ENCODE measurements around the gene LDAH.
"Not testable (repeated sequence)": the region's sequence is repeated elsewhere in the genome, so short reads cannot be mapped to it uniquely, and the experiment has no call there.

LDAH gene

GRCh38 chr2:20803226-20803682, 19.6 kb downstream of the LDAH start:
- Histone ChIP-seq H3K36me3 (ENCODE audit: control insufficient read depth, insufficient read depth, low read length) (no peaks in the 10 kb centered on the region), H3K9ac (no peak overlapping the region), H3K27me3 (ENCODE audit: control insufficient read depth, insufficient read depth, low read length) (no peaks in the 10 kb centered on the region), H3K27ac (no peak overlapping the region), H3K4me3 (ENCODE audit: low read depth, low read length) (no peak overlapping the region), H3K79me2 (no peaks in the 10 kb centered on the region), H3K4me1 (no peaks in the 10 kb centered on the region), H2AFZ (no peak overlapping the region), H3K4me2 (ENCODE audit: low read length) (no peak overlapping the region), H3K9me3 (ENCODE audit: control insufficient read depth, low read length) (no peaks in the 10 kb centered on the region)
- TF ChIP-seq CTCF (IDR thresholded peaks at IDR 0.05) = no peak

- no peak overlapping the region for H3K9ac ChIP-seq
- H3K36me3 ChIP-seq (ENCODE audit: control insufficient read depth, insufficient read depth, low read length) = no peaks in the 10 kb centered on the region
- TF ChIP-seq CTCF (IDR thresholded peaks at IDR 0.05) = no peak
- H3K27me3 ChIP-seq (ENCODE audit: control insufficient read depth, insufficient read depth, low read length) = no peaks in the 10 kb centered on the region
- no peak overlapping the region for H3K4me3 ChIP-seq (ENCODE audit: low read depth, low read length)
- no peak overlapping the region for H3K27ac ChIP-seq
- no peak overlapping the region for H3K4me2 ChIP-seq (ENCODE audit: low read length)
- H3K4me1 ChIP-seq = peaks cover 3% of the 10 kb centered on the region
- no peak overlapping the region for H2AFZ ChIP-seq
- H3K79me2 ChIP-seq = no peaks in the 10 kb centered on the region
- no peaks in the 10 kb centered on the region for H3K9me3 ChIP-seq (ENCODE audit: control insufficient read depth, low read length)
Measured at GRCh38 chr2:20797096-20797495, 25.8 kb downstream of the LDAH start.

- peaks cover 3% of the 10 kb centered on the region for H3K4me1 ChIP-seq
- H3K27me3 ChIP-seq (ENCODE audit: control insufficient read depth, insufficient read depth, low read length) = no peaks in the 10 kb centered on the region
- no peak for TF ChIP-seq CTCF (IDR thresholded peaks at IDR 0.05)
- no peak overlapping the region for H3K9ac ChIP-seq
- H3K79me2 ChIP-seq = no peaks in the 10 kb centered on the region
- no peak overlapping the region for H3K4me3 ChIP-seq (ENCODE audit: low read depth, low read length)
- no peak overlapping the region for H3K27ac ChIP-seq
- H3K9me3 ChIP-seq (ENCODE audit: control insufficient read depth, low read length) = no peaks in the 10 kb centered on the region
- H2AFZ ChIP-seq = no peak overlapping the region
- no peak overlapping the region for H3K4me2 ChIP-seq (ENCODE audit: low read length)
- H3K36me3 ChIP-seq (ENCODE audit: control insufficient read depth, insufficient read depth, low read length) = no peaks in the 10 kb centered on the region
Measured at GRCh38 chr2:20796374-20796791, 26.5 kb downstream of the LDAH start.

- not testable (repeated sequence) for H3K9me3 ChIP-seq (ENCODE audit: control insufficient read depth, low read length); H3K79me2 ChIP-seq
Measured at GRCh38 chr2:20793944-20794343, 29.0 kb downstream of the LDAH start.

GRCh38 chr2:20781656-20782265, 41.1 kb downstream of the LDAH start:
- no peak overlapping the region for H3K4me2 ChIP-seq (ENCODE audit: low read length)
- no peaks in the 10 kb centered on the region for H3K79me2 ChIP-seq
- no peak overlapping the region for H3K9ac ChIP-seq
- no peaks in the 10 kb centered on the region for H3K36me3 ChIP-seq (ENCODE audit: control insufficient read depth, insufficient read depth, low read length)
- H3K27ac ChIP-seq = no peak overlapping the region
- no peaks in the 10 kb centered on the region for H3K9me3 ChIP-seq (ENCODE audit: control insufficient read depth, low read length)
- no peak overlapping the region for H2AFZ ChIP-seq
- no peaks in the 10 kb centered on the region for H3K4me1 ChIP-seq
- H3K4me3 ChIP-seq (ENCODE audit: low read depth, low read length) = no peak overlapping the region
- no peaks in the 10 kb centered on the region for H3K27me3 ChIP-seq (ENCODE audit: control insufficient read depth, insufficient read depth, low read length)
- peak; percentile 30 for TF ChIP-seq CTCF (IDR thresholded peaks at IDR 0.05)

More at GRCh38 chr2:20793944-20794343, 29.0 kb downstream of the LDAH start:
- H3K36me3 ChIP-seq (ENCODE audit: control insufficient read depth, insufficient read depth, low read length); H3K27ac ChIP-seq; H3K4me3 ChIP-seq (ENCODE audit: low read depth, low read length); H3K27me3 ChIP-seq (ENCODE audit: control insufficient read depth, insufficient read depth, low read length); H3K9ac ChIP-seq; H2AFZ ChIP-seq; H3K4me2 ChIP-seq (ENCODE audit: low read length); H3K4me1 ChIP-seq: not testable (repeated sequence)

Measured in parathyroid adenoma (tissue), 2 donors.